ENCODE data around the gene TRIM32.
"Not testable (repeated sequence)": the region's sequence is repeated elsewhere in the genome, so short reads cannot be mapped to it uniquely, and the experiment has no call there.

Gene TRIM32

DNA sequence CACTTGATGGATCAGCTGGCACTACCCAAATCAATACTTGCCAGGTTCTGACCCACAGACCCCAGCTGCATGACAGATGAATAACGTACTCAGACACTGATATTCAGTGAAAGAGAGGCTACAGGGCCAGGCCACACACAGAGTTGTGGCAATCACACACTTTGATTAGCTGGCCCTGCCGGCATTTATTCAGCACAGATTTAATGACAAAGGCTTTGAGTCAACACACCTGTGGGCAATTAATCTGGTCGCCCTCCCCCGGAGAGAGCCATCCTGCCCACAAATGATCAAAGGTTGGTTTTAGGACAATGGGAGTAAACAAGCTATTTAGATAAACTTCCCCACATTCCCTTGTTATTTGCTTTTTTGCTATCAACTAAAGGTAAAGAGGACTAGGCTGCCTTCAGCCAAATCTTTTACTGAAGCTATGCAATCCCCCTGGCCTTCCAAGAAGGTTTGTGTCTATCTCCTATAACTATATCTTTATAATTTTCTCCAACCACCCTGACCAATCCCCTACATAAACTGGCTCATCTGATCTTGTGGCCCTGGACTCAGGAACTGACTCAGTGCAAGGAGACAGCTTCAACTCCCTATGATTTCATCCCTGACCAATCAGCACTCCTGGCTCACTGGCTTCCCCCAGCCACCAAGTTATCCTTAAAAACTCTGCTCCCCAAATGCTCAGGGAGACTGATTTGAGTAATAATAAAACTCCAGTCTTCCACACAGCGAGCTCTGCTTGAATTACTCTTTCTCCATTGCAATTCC lies 12.7 kb upstream of the TRIM32 start:
- DNase-seq (ENCODE audit: low read depth in 2 of 2), result no peak

DNA sequence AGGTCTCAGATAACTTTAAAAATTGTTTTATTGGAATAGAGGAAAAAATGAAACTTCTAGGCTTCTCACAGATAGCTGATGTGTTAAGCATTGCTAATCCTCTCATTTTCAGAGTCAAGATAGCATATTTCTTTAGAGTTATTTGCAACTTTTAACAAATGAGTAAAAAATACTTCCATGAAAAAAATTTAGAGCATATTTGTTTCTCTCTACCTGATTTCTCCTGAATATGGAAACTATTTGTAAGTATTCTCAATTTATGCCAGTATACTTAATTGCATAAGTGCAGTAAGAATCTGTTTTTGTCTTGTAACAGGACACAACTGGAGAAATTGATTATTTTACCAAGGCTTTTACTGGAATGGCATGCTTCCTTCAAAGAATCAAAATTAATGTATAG lies 3.6 kb upstream of the TRIM32 start:
- no peak for DNase-seq (ENCODE audit: low read depth in 2 of 2)

DNA sequence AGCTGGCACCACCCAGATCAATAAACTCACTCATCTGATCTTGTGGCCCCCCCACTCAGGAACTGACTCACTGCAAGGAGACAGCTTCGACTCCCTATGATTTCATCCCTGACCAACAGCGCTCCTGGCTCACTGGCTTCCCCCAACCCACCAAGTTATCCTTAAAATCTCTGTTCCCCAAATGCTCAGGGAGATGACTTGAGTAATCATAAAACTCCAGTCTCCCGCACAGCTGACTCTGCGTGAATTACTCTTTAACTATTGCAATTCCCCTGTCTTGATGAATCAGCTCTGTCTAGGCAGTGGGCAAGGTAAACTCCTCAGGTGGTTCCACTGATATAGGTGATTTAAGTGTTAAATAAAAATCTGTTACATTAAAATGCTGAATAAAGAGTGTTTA lies 1.9 kb upstream of the TRIM32 start:
- no peak for DNase-seq (ENCODE audit: low read depth in 2 of 2)

DNA sequence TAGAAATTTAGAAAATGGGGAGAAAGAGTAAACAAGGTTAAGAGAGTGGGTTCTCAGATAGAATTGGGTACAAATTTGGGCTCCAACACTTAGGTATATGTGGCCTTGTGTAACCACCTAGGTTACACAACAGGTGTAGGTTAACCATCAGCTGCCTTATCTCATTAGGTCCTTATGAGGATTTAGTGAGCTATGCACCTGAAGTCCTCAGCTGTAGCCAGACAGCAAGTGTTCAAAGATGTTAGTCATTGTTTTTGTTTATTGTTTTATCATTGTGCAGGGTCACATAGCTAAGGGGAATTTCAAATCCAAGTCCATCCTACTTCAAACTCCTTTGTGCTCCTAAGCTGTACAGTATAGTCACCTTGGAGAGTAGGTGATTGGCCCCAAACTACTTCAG lies 970 bp upstream of the TRIM32 start:
- DNase-seq (ENCODE audit: low read depth in 2 of 2), result no peak

DNA sequence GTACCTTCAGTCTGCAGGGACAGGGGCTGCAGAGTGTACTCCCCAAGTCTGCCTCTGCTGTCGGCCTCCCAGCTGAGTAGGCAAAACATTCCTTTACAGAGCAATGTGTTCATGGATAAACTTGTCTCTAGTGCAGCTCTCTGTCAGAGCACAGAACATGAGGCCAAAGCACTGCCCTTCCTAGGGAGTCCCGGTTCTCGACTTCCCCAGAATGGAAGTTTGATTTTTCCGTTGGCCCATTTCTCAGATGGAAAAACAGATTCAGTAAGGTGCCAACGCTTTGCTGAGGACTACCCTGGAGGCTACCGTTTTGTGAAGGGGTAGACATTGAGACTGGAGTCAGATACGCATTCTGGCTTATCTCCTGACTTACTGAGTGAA lies 422 bp upstream of the TRIM32 start:
- no peak for DNase-seq (ENCODE audit: low read depth in 2 of 2)

DNA sequence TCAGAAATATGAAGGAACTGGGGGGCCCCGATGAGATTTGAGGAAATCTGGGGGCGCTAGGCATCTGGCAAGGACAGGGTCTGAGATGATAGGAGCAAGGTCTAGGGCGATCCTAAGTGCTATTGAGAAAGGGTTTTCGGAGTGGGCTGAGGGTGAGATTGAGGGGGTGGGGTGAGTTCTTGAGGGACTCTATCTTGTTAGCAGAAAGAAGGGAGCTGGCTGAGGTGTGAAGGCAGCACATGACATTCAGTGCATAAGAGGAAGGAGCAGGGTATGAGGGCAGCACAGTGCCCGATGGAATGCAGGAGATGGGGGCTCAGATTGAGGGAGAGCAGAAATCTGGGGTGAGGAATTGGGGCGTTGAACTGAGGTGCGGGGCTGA lies 640 bp downstream of the TRIM32 start:
- DNase-seq (ENCODE audit: low read depth in 2 of 2), result no peak

DNA sequence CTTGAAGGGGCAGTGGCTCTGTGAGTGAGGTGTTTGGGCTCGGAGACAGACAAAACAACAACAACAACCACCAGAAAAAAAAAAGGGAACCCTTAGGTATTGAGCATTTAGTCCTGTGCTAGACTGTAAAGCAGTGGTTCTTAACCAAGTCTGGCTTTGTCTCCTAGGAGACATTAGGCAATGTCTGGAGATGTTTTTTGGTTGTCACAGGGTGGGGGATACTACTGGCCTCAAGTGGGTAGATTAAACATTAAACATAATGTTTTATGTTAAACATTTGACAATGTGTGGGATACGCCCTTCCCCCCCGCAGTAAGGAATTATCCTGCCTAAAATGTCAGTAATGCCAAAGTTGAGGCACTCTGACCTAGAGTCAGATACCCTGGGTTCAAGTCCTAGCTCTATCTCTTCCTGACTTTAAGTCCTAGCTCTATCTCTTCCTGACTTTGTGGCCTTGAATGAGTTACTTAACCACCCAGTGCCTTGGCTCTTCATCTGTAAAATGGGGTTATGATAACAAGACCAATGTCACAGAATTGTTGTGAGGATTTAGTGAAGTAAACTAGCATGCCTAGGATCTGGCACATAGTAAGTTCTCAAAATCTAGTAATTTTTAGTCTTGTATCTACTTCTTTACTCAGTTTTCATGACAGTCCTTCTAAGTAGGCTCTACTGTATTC lies 1.8 kb downstream of the TRIM32 start:
- no peak for DNase-seq (ENCODE audit: low read depth in 2 of 2)

DNA sequence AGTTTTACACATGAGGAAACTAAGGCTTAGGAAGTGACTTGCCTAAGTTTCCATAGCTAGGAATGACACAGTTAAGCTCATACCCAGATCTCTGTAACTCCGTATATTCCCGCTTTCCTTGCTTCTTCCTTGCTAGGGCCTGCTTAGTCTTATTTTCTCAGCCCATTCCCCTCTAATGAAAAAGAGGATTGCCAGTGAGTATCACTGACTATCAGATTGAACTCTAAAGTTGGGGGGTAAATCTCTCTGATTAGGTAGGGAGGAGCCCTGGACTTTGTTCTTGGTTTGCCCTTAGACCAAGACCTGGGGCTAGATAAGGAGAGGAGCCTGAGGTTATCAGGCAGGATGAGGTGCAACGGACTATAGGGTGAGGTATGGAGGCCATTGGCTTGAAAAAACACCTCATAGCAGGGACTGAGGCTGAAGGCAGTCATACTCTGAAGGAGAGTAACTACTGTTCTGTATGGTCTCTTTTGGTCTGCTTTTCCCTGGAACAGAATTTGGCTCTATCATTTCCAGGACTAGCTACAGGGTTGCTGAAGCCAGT lies 2.5 kb downstream of the TRIM32 start:
- no peak for DNase-seq (ENCODE audit: low read depth in 2 of 2)

DNA sequence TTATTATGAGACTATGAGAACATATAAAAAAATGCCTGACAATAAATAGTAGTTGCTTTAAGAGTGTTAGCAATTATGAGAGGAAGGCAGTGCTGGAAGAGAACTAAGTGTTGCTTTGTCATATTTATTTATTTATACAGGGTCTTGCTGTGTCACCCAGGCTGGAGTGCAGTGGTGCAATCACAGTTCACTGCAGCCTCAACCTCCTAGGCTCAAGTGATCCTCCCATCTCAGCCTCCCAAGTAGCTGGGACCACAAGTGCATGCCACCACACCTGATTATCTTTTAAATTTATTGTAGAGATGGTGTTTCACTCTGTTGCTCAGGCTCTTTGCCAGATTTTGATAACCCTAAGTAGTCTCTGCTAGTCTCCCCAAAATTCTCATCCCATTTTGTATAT lies 3.7 kb downstream of the TRIM32 start:
- not testable (repeated sequence) for DNase-seq (ENCODE audit: low read depth in 2 of 2)

DNA sequence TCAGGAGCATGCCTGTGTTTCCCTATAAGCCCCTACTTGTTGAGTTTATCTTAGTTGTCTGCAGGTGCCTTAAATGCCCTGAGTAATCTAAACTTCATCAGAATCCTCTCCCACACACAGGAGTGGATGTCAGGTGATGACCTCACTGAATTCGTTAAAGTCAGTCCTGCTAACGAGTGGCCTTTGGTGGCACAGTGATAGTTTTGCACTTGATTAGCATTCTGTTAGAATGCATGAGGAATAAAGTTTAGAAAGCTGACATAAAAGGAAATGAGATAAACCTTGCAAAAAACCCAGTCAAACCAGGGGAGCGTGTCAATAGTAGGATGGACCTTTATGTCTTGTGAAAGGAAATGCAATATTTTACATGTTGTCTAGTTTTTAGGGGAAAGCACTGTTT lies 4.5 kb downstream of the TRIM32 start:
- DNase-seq (ENCODE audit: low read depth in 2 of 2), result no peak

DNA sequence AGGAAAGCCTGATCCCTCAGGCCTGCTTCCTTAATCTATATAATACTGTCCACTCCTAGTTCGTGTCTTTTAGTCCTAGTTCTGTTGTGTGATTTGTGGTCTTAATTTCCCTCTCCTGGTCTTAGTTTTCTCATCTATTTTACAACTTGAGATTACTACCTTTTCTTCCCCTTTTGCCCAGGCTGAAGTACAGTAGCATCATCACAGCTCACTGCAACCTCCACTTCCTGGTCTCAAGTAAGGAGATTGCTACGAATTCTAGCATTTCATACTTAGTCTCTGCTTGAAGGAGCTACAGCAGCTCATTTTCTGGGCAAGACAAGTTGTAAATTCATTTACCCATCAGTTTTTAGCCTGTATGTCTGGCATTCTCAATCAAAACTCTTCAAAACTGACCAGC lies 5.5 kb downstream of the TRIM32 start:
- no peak for DNase-seq (ENCODE audit: low read depth in 2 of 2)

DNA sequence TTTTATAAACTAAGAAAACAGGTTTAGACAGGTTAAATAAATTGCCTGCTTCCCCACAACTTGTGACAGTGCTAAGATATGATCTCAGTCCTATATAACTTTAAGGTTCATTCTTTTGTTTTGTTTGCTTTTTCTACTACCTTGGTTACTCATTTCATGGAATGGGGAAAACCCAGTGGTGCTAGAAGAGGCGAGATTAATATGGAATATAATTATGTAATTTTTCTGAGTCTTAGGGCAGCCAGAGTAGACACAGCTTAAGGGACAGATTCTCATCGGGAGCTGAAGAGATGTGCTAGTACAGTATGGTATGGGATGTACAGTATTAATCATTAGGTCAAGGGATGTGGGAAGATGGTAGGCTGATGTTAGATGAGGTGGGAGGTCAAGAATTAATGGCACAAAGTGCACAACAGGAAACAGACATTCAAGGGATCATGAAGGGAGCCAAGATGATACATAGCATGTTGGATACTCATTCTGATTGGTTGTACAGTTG lies 6.2 kb downstream of the TRIM32 start:
- no peak for DNase-seq (ENCODE audit: low read depth in 2 of 2)

DNA sequence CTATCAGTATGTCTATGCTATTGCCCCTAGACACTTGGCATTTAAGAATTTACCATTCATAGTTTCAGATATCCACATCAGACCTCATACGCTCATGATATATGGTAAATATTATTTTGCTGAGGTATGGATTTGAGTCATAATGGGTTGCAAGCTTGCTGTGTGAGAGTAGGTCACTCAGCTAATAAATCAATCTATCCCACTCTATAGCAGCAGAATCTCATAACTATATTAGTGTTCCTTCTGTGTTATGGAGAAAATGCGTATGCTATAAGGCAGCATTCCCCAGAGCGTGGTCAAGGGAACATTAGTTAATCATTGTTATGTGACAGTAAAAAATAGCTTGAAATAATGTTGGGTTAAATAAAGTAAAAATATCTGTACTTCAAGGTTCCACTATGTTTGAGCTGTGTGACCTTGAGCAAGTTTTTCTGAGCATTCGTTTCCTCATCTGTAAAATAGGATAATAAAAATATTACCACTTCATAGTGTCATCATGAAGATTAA lies 7.7 kb downstream of the TRIM32 start:
- DNase-seq (ENCODE audit: low read depth in 2 of 2), result no peak

DNA sequence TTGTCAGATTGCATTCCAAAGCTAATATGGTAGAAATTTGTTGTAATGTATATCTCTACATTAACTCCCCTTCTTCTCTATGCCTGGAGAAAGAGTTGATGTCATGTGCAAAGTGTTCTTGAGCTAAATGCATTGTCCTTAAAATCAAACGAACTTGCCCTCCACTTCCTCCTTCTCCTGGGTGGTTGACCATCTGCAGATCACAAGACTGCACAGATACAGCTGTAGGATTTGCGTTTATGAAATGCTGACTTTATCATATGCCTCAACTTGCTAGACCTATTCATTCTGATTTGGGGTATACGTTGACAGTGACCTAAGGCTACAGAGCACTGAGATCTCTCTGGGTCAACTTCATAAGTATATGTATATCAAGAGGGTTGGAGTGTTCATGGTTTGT lies 8.3 kb downstream of the TRIM32 start:
- no peak for DNase-seq (ENCODE audit: low read depth in 2 of 2)

DNA sequence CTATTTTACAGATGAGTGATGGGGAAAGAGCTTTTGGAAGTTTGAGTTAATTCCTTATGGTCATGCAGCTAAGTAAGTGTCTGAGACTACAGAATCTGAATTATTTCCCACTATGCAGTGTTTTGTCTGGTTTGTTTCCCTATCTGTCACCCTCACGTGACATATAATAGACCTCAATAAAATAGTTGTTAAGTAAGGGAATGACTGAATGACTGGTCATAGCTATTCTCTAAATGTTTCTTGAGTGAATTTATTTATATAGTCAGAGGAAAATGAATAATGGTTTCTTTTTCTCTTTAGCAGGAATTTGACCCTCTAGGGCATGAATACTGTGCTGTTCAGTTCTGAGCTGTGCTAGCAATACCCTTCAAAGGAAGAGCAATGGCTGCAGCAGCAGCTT lies 10.3 kb downstream of the TRIM32 start:
- DNase-seq (ENCODE audit: low read depth in 2 of 2), result no peak

DNA sequence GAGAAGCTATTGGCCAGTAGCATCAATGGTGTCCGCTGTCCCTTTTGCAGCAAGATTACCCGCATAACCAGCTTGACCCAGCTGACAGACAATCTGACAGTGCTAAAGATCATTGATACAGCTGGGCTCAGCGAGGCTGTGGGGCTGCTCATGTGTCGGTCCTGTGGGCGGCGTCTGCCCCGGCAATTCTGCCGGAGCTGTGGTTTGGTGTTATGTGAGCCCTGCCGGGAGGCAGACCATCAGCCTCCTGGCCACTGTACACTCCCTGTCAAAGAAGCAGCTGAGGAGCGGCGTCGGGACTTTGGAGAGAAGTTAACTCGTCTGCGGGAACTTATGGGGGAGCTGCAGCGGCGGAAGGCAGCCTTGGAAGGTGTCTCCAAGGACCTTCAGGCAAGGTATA lies 10.8 kb downstream of the TRIM32 start:
- DNase-seq (ENCODE audit: low read depth in 2 of 2), result no peak

DNA sequence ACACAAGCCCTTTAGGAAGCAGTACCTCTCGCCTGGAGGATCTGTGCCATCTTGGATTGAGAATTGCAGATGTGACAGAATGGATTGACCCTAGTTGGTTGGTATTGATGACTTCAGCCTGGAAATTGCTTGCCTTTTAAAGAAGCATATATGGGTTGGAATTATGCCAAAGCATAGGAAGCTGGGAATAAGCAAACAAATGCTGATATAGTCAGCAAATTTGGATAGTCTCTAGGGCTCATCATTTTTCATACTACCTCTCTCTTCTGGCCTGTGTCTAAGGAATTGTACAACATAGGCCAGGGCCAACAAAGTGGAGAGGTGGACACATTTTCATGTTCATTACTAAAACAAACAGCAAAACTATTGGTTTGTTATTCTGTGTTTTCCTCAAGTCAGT lies 13.2 kb downstream of the TRIM32 start:
- no peak for DNase-seq (ENCODE audit: low read depth in 2 of 2)

DNA sequence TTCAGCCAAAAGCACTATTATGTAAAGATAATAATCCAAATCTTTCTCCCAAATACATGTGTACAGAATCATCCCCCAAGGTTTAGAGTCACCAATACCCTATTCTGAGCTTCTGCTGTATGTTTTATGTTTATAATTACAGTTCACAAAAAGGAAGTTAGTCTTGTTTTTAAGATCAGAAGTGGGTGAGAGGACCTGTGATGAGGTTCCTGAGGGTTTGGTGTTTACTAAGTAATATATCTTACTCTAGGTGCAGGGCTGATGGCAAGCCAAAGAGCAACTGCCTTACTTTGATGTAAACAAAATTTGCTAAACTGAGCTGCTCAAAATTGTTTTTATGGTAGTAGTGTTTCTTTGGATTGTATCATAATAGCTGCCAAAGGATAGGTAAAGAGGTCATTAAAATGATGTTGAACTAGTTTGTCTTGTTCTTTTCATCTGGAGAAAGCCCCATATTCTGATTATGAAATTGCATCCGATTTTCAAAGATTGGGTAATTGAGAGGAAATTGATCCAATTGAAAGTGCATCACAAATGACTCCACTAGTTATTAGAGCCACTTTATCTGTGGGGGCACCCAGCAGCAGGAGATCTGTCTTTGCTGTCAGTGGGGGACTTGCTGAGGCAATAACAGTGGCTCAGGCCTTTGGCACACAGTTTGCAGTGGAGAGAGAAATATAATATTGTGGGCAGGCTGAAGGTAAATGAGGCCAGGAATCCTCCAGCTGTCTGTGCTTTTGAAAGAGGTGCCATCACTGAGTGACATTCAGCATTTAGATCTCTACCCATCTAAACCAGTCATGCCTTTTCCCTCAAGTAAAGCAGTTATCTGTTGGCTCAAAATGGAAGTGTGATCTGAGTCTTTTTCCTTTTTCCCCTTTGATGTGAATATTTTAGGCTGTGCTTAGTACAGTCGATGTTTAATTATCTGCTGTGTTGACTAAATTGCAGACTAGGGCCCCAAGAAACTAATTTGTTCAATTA lies 14.1 kb downstream of the TRIM32 start:
- DNase-seq (ENCODE audit: low read depth in 2 of 2), result no peak

DNA sequence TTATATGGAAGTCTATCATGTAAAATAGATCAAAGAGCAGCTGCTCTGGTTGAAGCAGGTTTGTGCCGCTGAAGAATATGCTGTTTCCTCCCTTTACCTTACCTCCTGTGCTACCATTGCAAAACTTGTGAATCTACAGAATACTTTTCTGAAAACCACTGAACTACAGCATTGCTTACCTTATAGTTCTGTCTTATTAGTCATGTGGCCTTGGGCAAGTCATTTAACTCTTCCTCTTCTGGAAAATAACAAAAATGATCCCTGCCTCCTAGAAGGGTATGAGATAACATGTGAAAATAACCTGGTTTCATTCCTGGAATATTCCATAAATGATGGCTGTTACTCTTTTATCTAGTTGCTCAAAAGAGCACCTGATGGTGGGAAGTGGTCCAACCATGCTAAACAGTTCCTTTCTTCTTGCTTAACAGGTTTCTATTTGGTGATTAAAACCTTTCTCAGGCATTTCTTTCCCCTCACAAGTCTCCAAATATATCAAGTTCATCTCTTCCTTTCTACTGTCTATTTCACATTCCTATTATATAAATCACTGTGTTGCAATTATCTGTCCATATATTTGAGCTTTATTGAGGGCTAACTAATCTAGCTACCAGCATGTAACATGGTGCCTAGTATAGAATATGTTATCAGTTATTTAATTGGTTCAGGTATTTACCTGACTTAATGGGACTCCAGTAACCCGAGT lies 15.0 kb downstream of the TRIM32 start:
- no peak for DNase-seq (ENCODE audit: low read depth in 2 of 2)

DNA sequence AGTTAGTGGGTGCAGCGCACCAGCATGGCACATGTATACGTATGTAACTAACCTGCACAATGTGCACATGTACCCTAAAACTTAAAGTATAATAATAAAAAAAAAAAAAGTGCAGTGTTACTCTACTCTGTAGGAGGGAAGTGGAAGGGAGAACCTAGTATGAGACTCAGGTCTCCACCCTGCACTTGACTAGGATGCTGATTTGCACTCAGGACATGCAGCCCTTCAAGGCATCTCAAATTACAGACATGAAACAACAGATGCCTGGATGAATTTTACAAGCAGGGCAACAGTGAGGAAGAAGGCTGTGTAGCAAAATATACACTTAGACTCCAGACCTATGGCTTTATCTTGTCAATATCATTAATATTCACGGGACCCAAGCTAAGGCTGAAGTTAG lies 16.5 kb downstream of the TRIM32 start:
- no peak for DNase-seq (ENCODE audit: low read depth in 2 of 2)

DNA sequence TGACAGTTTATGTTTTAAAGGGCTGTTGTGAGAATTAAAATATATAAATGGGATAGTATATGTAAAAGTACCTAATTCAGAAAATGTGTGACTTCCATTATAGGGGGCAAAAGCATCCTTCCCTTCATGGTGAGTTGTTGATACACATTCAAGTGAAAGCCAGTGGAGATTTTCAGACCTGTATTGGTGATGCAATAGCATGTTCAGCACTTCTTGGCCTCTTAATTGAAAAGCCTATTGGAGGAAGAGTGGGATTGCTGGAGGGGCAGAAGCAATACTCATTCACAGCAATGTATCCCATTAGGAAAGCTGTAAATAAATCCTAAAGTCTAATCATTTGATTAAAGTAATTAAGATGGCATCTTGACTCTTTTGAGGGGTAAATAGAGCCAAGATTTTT lies 17.4 kb downstream of the TRIM32 start:
- no peak for DNase-seq (ENCODE audit: low read depth in 2 of 2)
